HAP-1 (cell line): ENCODE measurements around the gene IPCEF1.
"Not testable (repeated sequence)": the region's sequence is repeated elsewhere in the genome, so short reads cannot be mapped to it uniquely, and the experiment has no call there.

Experiments used
- DNase-seq, 2 experiments: peaks; one replicate each; pipeline ENCODE4 v3.0.0-alpha.2; 2016 to 2020; ENCODE audit warnings: low spot score in 2 of 2
- H3K27me3 ChIP-seq: fragments of 250-450 bp; sonication (Bioruptor Pico); 2 replicates; pipeline ENCODE4 v1.5.1; 2020; ENCODE audit warnings: low read depth, mild to moderate bottlenecking, moderate library complexity
- H3K36me3 ChIP-seq: fragments of 250-450 bp; sonication (Bioruptor Pico); replicated peaks from 2 replicates; pipeline ENCODE4 v1.5.1; 2020; ENCODE audit warnings: mild to moderate bottlenecking
- H3K4me1 ChIP-seq: fragments of 250-450 bp; sonication (Bioruptor Pico); 2 replicates; pipeline ENCODE4 v1.5.1; 2020; ENCODE audit warnings: mild to moderate bottlenecking
- H3K4me3 ChIP-seq: fragments of 250-450 bp; sonication (Bioruptor Pico); 2 replicates; pipeline ENCODE4 v1.5.1; 2020; ENCODE audit warnings: mild to moderate bottlenecking, moderate library complexity
- H3K9me3 ChIP-seq: fragments of 250-450 bp; sonication (Bioruptor Pico); 2 replicates; pipeline ENCODE4 v1.5.1; 2020; ENCODE audit warnings: mild to moderate bottlenecking, moderate library complexity
- in situ Hi-C: fragments of 300-500 bp; cut with MboI; formaldehyde crosslinking; loops from 3 replicates; pipeline ENCODE4 v1.14.3; 2020; ENCODE audit warnings: low sequenced_read_pairs, inconsistent platforms, mixed read lengths

The IPCEF1 gene

DNA sequence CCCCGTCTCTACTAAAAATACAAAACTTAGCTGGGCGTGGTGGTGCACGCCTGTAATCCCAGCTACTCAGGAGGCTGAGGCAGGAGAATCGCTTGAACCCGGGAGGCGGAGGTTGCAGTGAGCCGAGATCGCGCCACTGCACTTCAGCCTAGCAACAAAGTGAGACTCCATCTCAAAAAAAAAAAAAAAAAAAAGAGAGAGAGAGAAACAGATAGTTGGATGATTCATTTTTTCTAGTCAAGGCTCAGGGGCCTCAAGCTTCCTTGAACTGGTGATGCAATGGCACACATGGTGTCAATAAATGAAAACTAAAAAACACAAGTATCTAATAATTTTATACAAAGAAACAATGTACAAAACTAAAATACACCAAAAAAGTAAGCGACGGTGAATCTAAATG is 115.5 kb downstream of the IPCEF1 start:
- H3K4me1 ChIP-seq, in situ Hi-C loops, H3K9me3 ChIP-seq: not testable (repeated sequence)

DNA sequence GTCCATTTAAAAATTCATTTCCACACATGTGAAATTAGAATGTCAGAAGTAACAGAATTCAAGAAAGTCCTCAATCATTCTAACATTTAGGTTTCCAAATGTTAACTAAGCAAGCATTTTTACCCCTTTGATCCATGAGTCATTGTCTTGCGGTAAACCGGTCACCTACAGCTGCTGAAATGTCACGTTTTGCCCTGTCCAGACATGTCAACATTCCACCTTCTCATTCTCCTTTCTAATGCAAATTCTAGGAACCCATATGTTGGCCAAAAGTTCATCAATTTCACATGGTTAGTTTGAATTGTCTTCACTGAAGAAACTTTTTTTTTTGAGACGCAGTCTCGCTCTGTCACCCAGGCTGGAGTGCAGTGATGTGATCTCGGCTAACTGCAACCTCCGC is 117.2 kb downstream of the IPCEF1 start:
- no peaks in the 10 kb centered on the region for H3K27me3 ChIP-seq
- in situ Hi-C loops = no loop called here
- no peak overlapping the region for H3K4me3 ChIP-seq
- DNase-seq = no peak
- H3K4me1 ChIP-seq = no peaks in the 10 kb centered on the region
- no peaks in the 10 kb centered on the region for H3K36me3 ChIP-seq
- no peaks in the 10 kb centered on the region for H3K9me3 ChIP-seq

More for the DNA sequence above, 115.5 kb downstream of the IPCEF1 start:
- not testable (repeated sequence) for H3K27me3 ChIP-seq, H3K4me3 ChIP-seq, H3K36me3 ChIP-seq, DNase-seq

DNA sequence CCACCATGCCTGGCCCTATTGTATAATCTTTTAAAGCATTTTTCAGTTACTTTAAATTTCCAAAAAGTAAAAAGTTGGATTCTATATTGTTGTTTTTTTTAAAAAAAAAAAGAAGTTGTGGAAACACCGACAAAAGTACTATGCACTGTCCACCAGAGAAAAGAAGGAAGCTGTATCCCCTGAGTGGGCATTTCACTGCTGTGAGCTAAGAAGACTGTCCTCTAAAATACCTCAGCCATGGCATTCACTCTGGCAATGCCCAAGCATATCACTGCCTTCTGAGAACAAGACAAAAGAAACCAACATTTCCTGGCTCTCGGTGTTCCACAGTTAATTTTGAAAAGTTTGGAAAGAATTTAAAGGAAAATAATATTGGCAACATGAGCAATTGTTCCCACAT is 117.8 kb downstream of the IPCEF1 start:
- H3K36me3 ChIP-seq = no peaks in the 10 kb centered on the region
- no peak overlapping the region for H3K4me3 ChIP-seq
- DNase-seq = no peak
- no peaks in the 10 kb centered on the region for H3K27me3 ChIP-seq
- H3K4me1 ChIP-seq = no peaks in the 10 kb centered on the region
- H3K9me3 ChIP-seq = no peaks in the 10 kb centered on the region
- in situ Hi-C loops = no loop called here

DNA sequence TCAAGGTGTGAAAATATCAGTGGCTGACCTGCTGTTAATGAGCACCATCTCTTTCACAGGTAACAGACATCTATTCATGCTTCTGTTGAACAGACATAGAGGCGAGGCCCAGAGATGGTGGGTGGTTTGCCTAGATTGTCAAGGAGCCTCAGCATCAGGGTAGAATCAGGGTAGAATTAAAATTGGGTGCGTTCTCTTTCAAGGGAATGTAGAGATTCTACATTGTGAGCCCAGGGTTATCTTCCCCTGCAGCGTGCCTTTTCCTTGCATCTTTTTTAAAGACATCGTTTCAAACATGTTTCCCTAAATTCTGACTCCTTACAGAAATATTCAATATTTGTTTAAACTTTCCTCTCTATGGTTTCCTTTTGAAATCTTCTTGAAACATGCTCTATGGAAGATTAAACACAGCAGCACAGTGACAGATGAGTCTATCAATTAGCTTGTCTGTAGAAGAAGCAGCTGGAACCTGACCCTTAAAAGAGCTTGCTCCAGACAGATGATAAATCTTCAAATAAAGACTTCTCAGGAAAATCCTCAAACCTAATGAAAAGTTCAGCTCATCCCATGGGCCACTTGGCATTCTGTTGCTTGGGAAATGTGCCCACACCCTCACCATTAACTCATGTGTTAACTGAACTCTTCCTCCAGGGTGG is 119.8 kb downstream of the IPCEF1 start:
- no peak for DNase-seq
- Histone ChIP-seq H3K4me1 (no peaks in the 10 kb centered on the region), H3K4me3 (no peak overlapping the region), H3K36me3 (no peaks in the 10 kb centered on the region), H3K9me3 (no peaks in the 10 kb centered on the region), H3K27me3 (no peaks in the 10 kb centered on the region)
- in situ Hi-C loops = no loop called here

DNA sequence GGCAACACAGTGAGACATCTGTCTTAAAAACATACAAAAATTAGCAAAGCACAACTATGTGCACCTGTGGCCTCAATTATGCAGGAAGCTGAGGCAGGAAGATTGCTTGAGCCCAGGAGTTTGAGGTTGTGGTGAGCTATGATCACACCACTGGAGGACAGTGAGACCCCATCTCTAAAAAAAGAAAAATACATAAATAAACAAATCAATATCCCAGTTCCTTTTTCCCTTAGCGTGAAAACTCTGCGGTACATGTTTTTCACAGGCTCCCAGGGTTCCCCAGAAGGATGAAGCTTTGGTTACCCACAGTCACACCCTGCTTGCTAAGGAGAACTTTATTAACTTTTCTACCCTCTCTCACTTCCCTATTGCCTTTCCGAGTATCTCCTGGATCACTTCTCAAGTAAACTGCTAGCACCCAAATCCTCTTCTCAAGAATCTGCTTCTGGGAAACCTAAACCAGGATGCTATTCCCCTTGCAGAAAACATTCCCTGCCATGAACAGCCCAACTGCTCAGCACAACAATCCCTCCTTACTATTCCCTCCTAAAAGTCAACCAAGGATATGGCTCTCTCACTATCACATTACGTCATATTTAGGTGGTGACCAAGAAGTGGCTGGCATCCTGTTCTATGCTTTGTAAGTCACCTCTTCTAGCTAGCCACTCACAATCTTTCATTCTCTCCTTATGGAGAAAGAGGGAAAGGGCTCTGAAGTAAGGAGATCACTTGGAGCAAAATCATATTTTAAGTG is 122.4 kb downstream of the IPCEF1 start:
- no peak for DNase-seq
- Histone ChIP-seq H3K27me3 (no peaks in the 10 kb centered on the region), H3K4me3 (no peak overlapping the region), H3K4me1 (0 out of 2 replicates have a peak, but pooled peaks cover 2% of the 10 kb centered on the region), H3K9me3 (no peaks in the 10 kb centered on the region), H3K36me3 (no peaks in the 10 kb centered on the region)
- in situ Hi-C loops = no loop called here

DNA sequence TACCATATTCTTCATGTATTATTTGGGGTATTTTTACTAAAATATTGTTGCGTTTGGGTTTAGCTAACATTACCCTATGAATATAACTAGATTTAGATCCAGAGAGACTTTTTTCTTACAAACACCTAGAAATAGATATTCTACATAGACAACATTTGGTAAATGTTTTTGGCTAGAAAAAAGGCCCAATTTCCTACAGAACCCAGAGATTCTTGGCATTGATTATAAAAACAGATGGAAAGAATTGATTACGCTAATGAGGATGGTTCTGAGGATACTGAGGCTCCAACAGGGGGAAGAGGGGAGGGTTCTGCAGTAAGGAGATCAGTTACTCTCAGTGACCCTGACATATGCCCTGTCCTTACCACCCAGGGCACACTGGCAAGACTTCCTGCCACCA is 123.2 kb downstream of the IPCEF1 start:
- no peaks in the 10 kb centered on the region for H3K9me3 ChIP-seq
- H3K36me3 ChIP-seq = no peaks in the 10 kb centered on the region
- no peaks in the 10 kb centered on the region for H3K27me3 ChIP-seq
- in situ Hi-C loops = no loop called here
- H3K4me3 ChIP-seq = no peak overlapping the region
- no peak for DNase-seq
- H3K4me1 ChIP-seq = 0 out of 2 replicates have a peak, but pooled peaks cover 2% of the 10 kb centered on the region

DNA sequence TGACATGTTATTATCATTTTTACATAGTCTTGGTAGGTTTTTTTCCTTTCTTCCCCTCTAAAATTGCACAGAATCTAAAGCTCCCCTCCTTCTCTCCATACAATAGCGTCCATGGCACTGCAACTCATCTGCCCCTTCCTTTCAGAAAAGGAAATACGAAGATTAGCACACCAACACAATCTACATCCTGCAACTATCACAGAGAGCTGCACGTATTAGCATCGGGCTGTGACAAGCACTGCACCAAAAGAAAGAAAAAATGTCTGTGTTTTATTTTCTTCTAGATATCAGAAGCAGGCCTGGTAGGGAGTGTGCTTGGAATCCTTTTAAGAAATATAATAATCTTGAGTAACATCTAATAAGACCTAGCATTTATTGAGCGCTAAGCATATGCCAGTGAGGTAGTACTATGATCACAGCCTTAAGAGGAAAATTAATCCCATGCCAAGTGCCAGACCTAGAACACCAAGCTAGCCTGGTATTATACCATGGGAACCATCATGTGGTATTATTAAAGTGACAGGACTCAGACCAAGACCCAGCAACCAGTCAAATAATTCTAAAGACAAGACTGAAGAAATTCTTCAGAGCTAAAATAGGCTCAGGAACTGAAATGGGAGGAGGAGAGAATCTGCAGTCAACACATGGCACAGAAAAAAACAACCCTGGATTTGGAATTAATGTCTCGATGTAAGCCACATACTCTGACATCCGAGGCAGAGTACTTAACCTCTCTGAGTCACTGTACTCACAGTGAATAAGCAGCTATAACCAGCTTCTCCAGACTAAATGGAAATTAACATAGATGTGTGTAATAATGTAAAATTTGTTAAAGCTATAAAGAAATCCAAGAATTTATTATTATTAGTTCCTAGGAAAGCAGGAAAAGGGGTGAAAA is 124.3 kb downstream of the IPCEF1 start:
- DNase-seq = no peak
- no peaks in the 10 kb centered on the region for H3K9me3 ChIP-seq
- in situ Hi-C loops = no loop called here
- no peaks in the 10 kb centered on the region for H3K27me3 ChIP-seq
- no peak overlapping the region for H3K4me3 ChIP-seq
- H3K36me3 ChIP-seq = no peaks in the 10 kb centered on the region
- 0 out of 2 replicates have a peak, but pooled peaks cover 2% of the 10 kb centered on the region for H3K4me1 ChIP-seq

DNA sequence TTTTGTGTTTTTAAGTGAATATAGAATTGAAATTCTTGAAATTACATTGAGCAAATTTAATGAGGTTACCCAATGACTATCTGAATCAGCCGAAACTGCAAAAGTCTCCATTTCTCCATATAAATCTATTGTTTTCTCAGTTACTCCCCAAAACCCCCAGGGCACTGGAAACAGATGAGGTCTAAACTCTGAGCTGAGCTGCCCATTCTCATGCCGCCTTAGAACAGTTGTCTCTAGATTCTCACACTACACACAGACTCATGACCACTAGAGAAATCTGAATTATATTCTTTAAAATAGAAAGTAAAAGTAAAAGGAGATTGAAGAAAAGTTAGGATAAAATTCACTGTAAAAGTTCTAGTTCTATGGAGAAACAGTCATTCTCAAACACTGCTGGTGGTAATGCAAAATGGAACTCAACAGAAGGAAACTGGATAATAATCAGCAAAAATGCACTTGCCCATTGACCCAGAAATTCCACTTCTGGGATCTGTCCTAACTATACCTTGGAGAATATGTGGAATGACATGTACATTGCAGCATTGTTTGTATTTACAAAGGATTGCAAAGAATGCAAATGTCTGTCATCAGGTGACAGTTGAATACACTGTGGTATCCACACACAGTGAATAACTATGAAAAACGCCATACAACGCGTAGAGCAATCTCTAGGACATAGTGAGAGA is 125.5 kb downstream of the IPCEF1 start:
- in situ Hi-C loops = no loop called here
- Histone ChIP-seq H3K4me3 (no peak overlapping the region), H3K27me3 (no peaks in the 10 kb centered on the region), H3K4me1 (0 out of 2 replicates have a peak, but pooled peaks cover 2% of the 10 kb centered on the region), H3K9me3 (no peaks in the 10 kb centered on the region), H3K36me3 (no peaks in the 10 kb centered on the region)
- DNase-seq = peak in 1 of 2 experiments; percentile 17

DNA sequence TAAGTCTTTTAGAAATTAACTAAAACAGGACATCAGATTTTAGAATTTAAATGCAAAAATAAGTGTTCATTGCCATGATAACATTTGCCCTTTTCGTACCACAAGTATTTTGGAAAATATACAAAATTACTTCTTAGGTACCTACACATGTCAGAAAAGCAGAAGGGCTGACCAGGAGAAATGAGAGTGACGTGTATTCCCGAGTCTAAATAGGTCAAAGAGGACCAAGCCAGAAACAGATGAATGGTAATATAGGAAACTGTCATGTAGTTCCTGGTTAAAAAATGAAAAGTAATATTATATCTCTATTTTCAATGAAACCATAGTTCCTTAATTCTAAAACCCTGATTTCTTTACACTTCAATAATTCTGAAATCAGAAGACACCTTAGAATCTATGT is 126.2 kb downstream of the IPCEF1 start:
- H3K4me1 ChIP-seq = 0 out of 2 replicates have a peak, but pooled peaks cover 2% of the 10 kb centered on the region
- no peaks in the 10 kb centered on the region for H3K36me3 ChIP-seq
- in situ Hi-C loops = no loop called here
- no peaks in the 10 kb centered on the region for H3K27me3 ChIP-seq
- H3K9me3 ChIP-seq = no peaks in the 10 kb centered on the region
- no peak overlapping the region for H3K4me3 ChIP-seq
- no peak for DNase-seq

DNA sequence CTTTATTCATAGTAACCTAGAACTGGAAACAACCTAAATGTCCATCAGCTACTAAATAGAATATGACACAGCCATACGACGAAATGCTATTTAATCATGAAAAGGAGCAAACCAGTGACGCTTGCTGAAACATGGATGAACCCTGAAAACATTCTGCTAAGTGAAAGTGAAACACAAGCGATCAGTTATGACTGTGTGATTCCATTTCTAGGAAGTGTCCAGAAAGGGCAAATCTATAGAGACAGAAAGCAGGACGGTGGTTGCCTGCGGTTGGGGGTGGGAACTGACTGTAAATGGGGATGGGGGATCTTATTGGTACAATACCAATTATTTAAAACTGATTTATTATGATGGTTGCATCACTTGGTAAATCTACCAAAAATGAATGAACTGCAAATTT is 126.8 kb downstream of the IPCEF1 start:
- Histone ChIP-seq H3K4me1 (peaks cover 6% of the 10 kb centered on the region; the same call in 1 of the 2 replicates), H3K4me3 (no peak overlapping the region), H3K36me3 (no peaks in the 10 kb centered on the region), H3K9me3 (no peaks in the 10 kb centered on the region), H3K27me3 (no peaks in the 10 kb centered on the region)
- no peak for DNase-seq
- in situ Hi-C loops = no loop called here

DNA sequence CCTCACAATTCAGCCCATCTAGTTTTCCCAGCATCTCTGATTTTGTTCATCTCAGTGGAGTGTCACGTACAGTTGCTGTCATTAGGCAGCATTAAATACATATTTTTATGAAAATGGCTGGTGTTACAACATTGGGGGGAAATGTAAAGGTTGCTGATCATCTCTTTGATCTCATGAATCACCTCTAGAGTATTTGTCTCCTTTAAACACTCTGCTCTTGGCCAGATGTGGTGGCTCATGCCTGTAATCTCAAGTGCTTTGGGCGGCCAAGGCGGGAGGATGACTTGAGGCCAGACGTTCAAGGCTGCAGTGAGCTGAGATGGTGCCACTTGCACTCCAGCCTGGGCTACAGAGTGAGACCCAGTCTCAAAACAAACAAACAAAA is 128.1 kb downstream of the IPCEF1 start:
- Histone ChIP-seq H3K36me3 (no peaks in the 10 kb centered on the region), H3K9me3 (no peaks in the 10 kb centered on the region), H3K4me1 (peaks cover 9% of the 10 kb centered on the region; the same call in 1 of the 2 replicates), H3K4me3 (no peak overlapping the region), H3K27me3 (no peaks in the 10 kb centered on the region)
- in situ Hi-C loops = no loop called here
- DNase-seq = no peak

DNA sequence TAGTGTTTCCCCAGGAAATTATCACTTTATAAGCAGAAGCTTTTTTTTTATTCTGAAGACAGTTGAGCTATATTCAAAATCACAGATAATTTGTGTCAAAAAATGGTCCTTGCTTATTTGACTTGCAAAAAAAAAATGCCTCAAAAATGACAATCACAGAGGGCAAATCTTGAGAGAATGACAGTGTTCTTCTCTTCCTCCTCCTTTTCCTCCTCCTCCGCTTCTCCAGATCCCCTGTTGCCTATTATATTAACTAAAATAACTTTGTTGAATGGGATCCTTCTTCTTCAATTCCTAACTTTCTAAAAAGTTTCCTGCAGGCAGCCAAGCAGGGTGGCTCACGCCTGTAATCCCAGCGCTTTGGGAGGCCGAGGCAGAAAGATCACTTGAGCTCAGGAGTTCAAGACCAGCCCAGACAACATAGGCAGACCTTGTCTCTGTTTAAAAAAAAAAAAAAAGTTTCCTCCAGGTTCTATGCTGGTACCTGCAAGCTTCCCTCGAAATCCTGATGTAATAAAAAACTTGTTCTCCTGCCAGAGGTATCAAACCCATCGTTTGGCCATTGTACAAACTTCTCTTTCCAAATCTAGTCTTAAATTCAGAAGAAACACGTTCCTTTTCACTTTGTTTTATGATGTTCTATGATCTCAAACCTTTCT is 128.6 kb downstream of the IPCEF1 start:
- Histone ChIP-seq H3K4me1 (peaks cover 9% of the 10 kb centered on the region; the same call in 1 of the 2 replicates), H3K9me3 (no peaks in the 10 kb centered on the region), H3K4me3 (no peak overlapping the region), H3K27me3 (no peaks in the 10 kb centered on the region), H3K36me3 (no peaks in the 10 kb centered on the region)
- DNase-seq = no peak
- in situ Hi-C loops = no loop called here

DNA sequence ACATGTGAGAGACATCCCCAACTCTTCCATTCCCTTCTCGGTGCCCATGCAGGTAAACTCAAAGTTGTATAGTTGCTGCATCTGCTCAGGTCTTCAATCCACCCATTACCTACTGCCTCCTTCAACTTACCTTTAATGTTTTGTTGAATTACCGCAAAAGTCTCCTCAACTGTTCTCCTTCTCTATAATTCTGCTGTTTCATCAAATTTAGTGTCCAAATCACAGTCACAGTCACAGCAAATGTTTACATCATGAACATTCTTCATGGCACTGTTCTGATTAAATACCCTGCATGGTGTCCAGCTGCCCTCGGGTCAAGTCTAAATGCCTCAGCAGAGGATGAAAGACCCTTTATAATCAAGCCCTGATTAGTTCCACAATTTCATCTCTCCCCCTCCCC is 130.1 kb downstream of the IPCEF1 start:
- in situ Hi-C loops = no loop called here
- Histone ChIP-seq H3K9me3 (no peaks in the 10 kb centered on the region), H3K36me3 (no peaks in the 10 kb centered on the region), H3K27me3 (no peaks in the 10 kb centered on the region), H3K4me1 (peaks cover 9% of the 10 kb centered on the region; the same call in 1 of the 2 replicates), H3K4me3 (no peak overlapping the region)
- DNase-seq = no peak
